Trophoblast cell (in vitro differentiated cells and primary cell): ENCODE measurements around the gene AURKA.
A peak's percentile ranks its signal among the peaks of the same experiment; 100 is the strongest.

Source experiments
- DNase-seq, 2 donors: peaks; one replicate each; pipeline ENCODE4 v3.0.0-alpha.2; 2016
- H2AFZ ChIP-seq: 2 replicates; pipeline ENCODE4 v1.6.1; 2013; ENCODE audit warnings: low read length, moderate library complexity, mild to moderate bottlenecking; ENCODE audit not compliant: insufficient read depth, poor library complexity
- H2AK5ac ChIP-seq: 2 replicates; pipeline ENCODE4 v1.6.1; 2013; ENCODE audit warnings: mild to moderate bottlenecking, low read length
- H2BK120ac ChIP-seq: 2 replicates; pipeline ENCODE4 v1.6.1; 2013; ENCODE audit warnings: low read length, mild to moderate bottlenecking, moderate library complexity; ENCODE audit not compliant: insufficient read depth, poor library complexity
- H2BK12ac ChIP-seq: 2 replicates; pipeline ENCODE4 v1.6.1; 2013; ENCODE audit warnings: mild to moderate bottlenecking, low read length, moderate library complexity
- H2BK5ac ChIP-seq: 2 replicates; pipeline ENCODE4 v1.6.1; 2013; ENCODE audit warnings: low read length, low read depth, moderate library complexity, mild to moderate bottlenecking; ENCODE audit not compliant: poor library complexity
- H3K14ac ChIP-seq: 2 replicates; pipeline ENCODE4 v1.6.1; 2013; ENCODE audit warnings: mild to moderate bottlenecking, low read length
- H3K18ac ChIP-seq: 2 replicates; pipeline ENCODE4 v1.6.1; 2013; ENCODE audit warnings: mild to moderate bottlenecking, low read length
- H3K23ac ChIP-seq: 2 replicates; pipeline ENCODE4 v1.6.1; 2013; ENCODE audit warnings: low read length
- H3K27ac ChIP-seq: 2 replicates; pipeline ENCODE4 v1.5.1; 2013; ENCODE audit warnings: low read depth, mild to moderate bottlenecking, inconsistent platforms, low read length, moderate library complexity
- H3K27me3 ChIP-seq: 2 replicates; pipeline ENCODE4 v1.6.1; 2013; ENCODE audit warnings: inconsistent platforms, mild to moderate bottlenecking, low read length, moderate library complexity; ENCODE audit not compliant: insufficient read depth
- H3K36me3 ChIP-seq, 2 experiments: 1 replicate in 1 of 2; 2 replicates in 1 of 2; pipeline ENCODE4 v1.6.1; 2013; ENCODE audit warnings: low read length in 2 of 2, mild to moderate bottlenecking in 2 of 2, moderate library complexity in 1 of 2; ENCODE audit not compliant: insufficient read depth in 2 of 2, control insufficient read depth in 1 of 2
- H3K4ac ChIP-seq: 2 replicates; pipeline ENCODE4 v1.6.1; 2013; ENCODE audit warnings: low read depth, mild to moderate bottlenecking, low read length, moderate library complexity
- H3K4me1 ChIP-seq, 2 experiments: 1 replicate in 1 of 2; 2 replicates in 1 of 2; pipeline ENCODE4 v1.6.1; 2013; ENCODE audit warnings: low read length in 2 of 2, mild to moderate bottlenecking in 2 of 2, moderate library complexity in 1 of 2; ENCODE audit not compliant: insufficient read depth in 2 of 2, control insufficient read depth in 1 of 2
- H3K4me2 ChIP-seq: 2 replicates; pipeline ENCODE4 v1.6.1; 2013; ENCODE audit warnings: inconsistent platforms, mild to moderate bottlenecking, low read length, moderate library complexity
- H3K4me3 ChIP-seq: 2 replicates; pipeline ENCODE4 v1.5.1; 2013; ENCODE audit warnings: mild to moderate bottlenecking, low read depth, low read length, inconsistent platforms
- H3K79me1 ChIP-seq: one replicate; pipeline ENCODE4 v1.6.1; 2013; ENCODE audit warnings: low read length
- H3K79me2 ChIP-seq: 2 replicates; pipeline ENCODE4 v1.6.1; 2013; ENCODE audit warnings: low read length, mild to moderate bottlenecking; ENCODE audit not compliant: control insufficient read depth, insufficient read depth, poor library complexity
- H3K9ac ChIP-seq: 2 replicates; pipeline ENCODE4 v1.6.1; 2013; ENCODE audit warnings: mild to moderate bottlenecking, low read length
- H3K9me3 ChIP-seq: 2 replicates; pipeline ENCODE4 v1.6.1; 2013; ENCODE audit warnings: low read depth, mild to moderate bottlenecking, control low read depth, inconsistent platforms, low read length; ENCODE audit not compliant: insufficient read depth
- H4K12ac ChIP-seq: 2 replicates; pipeline ENCODE4 v1.6.1; 2013; ENCODE audit warnings: low read depth, mild to moderate bottlenecking, low read length, moderate library complexity
- H4K8ac ChIP-seq: 2 replicates; pipeline ENCODE4 v1.6.1; 2013; ENCODE audit warnings: low read depth, mild to moderate bottlenecking, low read length, moderate library complexity
- H4K91ac ChIP-seq: one replicate; pipeline ENCODE4 v1.6.1; 2013; ENCODE audit warnings: low read depth, mild to moderate bottlenecking, low read length, moderate library complexity
- WGBS: extraction: QIAGEN DNeasy Blood & Tissue Kit; methylation state at CpG from one replicate; pipeline ENCODE4 v1.1.7; 2013; ENCODE audit warnings: missing lambda C conversion rate; ENCODE audit not compliant: insufficient read length, insufficient coverage; ENCODE audit errors: extremely low coverage; 5-methylcytosine and 5-hydroxymethylcytosine counted together

The AURKA gene

DNA sequence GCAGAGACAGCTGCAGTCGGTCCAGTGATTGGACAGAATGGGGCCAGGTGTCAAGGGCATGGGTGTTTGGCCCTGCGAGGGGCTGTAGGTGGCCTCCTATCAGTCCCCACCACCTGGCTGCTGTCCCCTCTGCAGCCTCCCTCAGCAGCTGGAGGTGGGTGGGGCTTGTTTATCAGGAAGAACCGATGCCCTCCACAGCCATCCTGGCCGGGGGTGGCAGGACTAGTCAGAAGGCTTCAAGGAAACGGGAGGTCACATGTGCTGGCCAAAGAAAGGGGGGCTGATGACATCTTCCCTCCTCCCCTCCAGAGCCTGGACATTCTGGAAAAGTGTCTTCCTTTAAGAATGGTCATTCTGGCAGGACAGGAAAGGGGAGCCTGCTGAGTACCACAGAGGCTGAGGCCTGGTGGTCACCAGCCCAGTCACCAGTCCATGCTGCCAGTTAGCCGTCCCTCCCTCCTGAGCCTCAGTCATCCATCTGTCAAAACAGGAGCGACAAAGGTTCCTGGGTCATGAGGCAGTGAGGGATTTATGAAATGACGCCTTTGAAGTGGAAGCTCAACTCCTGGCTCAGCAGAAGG is 29.1 kb downstream of the AURKA start:
- no peaks in the 10 kb centered on the region for H3K9me3 ChIP-seq
- no peak overlapping the region for H3K18ac ChIP-seq
- DNase-seq: no peak
- H3K27me3 ChIP-seq: no peaks in the 10 kb centered on the region
- no peak overlapping the region for H3K4me2 ChIP-seq
- H2AK5ac ChIP-seq: no peak overlapping the region
- H3K27ac ChIP-seq: no peak overlapping the region
- H3K14ac ChIP-seq: no peak overlapping the region
- H3K36me3 ChIP-seq: peaks cover 16 to 17% of the 10 kb centered on the region in 2 experiments
- peaks cover 11% of the 10 kb centered on the region in 2 experiments for H3K4me1 ChIP-seq
- no peak overlapping the region for H3K4me3 ChIP-seq
- H4K8ac ChIP-seq: no peak overlapping the region
- H3K79me1 ChIP-seq: peaks cover 15% of the 10 kb centered on the region
- no peak overlapping the region for H4K12ac ChIP-seq
- no peak overlapping the region for H2AFZ ChIP-seq
- peak overlapping the region; percentile 56 for H3K4ac ChIP-seq
- no peak overlapping the region for H3K23ac ChIP-seq
- H4K91ac ChIP-seq: no peak overlapping the region
- H3K79me2 ChIP-seq: peaks cover 5% of the 10 kb centered on the region
- no peak overlapping the region for H2BK5ac ChIP-seq
- no peak overlapping the region for H2BK12ac ChIP-seq
- no peak overlapping the region for H3K9ac ChIP-seq
- no CpG with 5 or more reads among the region's 8 CpGs for WGBS
- H2BK120ac ChIP-seq: no peak overlapping the region

DNA sequence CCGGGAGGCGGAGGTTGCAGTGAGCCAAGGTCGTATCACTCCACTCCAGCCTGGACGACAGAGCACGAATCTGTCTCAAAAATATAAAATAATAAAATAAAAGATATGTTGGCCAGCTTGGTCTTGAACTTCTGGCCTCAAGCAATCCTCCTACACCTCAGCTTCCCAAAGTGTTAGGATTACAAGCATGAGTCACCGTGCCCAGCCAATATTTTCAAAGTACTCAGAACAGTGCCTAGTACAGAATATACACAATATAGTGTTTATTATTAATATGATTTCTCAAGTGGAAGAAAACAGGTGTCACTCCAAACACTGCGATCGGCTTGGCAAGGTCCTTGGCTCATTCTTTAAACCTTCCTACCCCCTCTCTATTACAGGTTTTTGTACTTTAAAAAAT is 30.1 kb downstream of the AURKA start:
- peaks cover 15% of the 10 kb centered on the region for H3K79me1 ChIP-seq
- no peak overlapping the region for H3K14ac ChIP-seq
- H3K4ac ChIP-seq: no peak overlapping the region

DNA sequence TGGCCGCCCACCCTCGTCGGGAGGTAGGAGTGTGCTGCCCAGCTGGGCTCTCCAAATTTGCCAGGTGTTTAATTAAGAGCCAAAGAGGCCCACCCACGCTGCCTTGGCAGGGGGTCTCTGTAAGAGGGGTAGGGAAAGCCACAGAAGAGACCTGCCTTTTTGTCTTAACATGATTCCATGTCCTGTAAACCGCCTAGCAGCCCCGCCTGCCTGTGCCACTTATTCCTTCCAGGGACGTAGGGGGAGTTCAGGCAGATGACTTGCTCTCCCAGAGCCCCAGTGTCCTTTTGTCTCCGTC is 31.2 kb downstream of the AURKA start:
- peaks cover 9 to 10% of the 10 kb centered on the region in 2 experiments for H3K36me3 ChIP-seq
- H3K79me2 ChIP-seq: peaks cover 5% of the 10 kb centered on the region
- peaks cover 15% of the 10 kb centered on the region for H3K79me1 ChIP-seq
- peaks cover 11% of the 10 kb centered on the region in 2 experiments for H3K4me1 ChIP-seq
- WGBS: no CpG with 5 or more reads among the region's 8 CpGs
- no peak overlapping the region for H2BK5ac ChIP-seq
- H3K9me3 ChIP-seq: no peaks in the 10 kb centered on the region
- DNase-seq: no peak
- peak overlapping the region; percentile 48 for H3K4ac ChIP-seq
- H3K14ac ChIP-seq: peak overlapping the region; percentile 13
- H2BK12ac ChIP-seq: peak overlapping the region; percentile 19
- no peak overlapping the region for H2AFZ ChIP-seq
- no peak overlapping the region for H3K18ac ChIP-seq
- H2BK120ac ChIP-seq: no peak overlapping the region
- H3K4me3 ChIP-seq: no peak overlapping the region
- no peak overlapping the region for H3K4me2 ChIP-seq
- H3K23ac ChIP-seq: no peak overlapping the region
- H3K9ac ChIP-seq: no peak overlapping the region
- H2AK5ac ChIP-seq: no peak overlapping the region
- H4K91ac ChIP-seq: no peak overlapping the region
- no peak overlapping the region for H3K27ac ChIP-seq
- H4K8ac ChIP-seq: no peak overlapping the region
- no peaks in the 10 kb centered on the region for H3K27me3 ChIP-seq
- no peak overlapping the region for H4K12ac ChIP-seq

More for the DNA sequence above, 30.1 kb downstream of the AURKA start:
- Histone ChIP-seq H3K18ac (no peak overlapping the region), H3K23ac (no peak overlapping the region), H2BK5ac (no peak overlapping the region), H2AK5ac (no peak overlapping the region), H4K91ac (no peak overlapping the region), H3K4me3 (no peak overlapping the region), H3K4me1 (peaks cover 11% of the 10 kb centered on the region in 2 experiments), H2BK120ac (no peak overlapping the region), H3K9me3 (no peaks in the 10 kb centered on the region), H3K4me2 (no peak overlapping the region), H3K36me3 (peaks cover 11 to 13% of the 10 kb centered on the region in 2 experiments), H2AFZ (no peak overlapping the region), H3K79me2 (peaks cover 5% of the 10 kb centered on the region), H4K12ac (no peak overlapping the region), H3K27me3 (no peaks in the 10 kb centered on the region), H2BK12ac (no peak overlapping the region), H3K27ac (no peak overlapping the region), H4K8ac (no peak overlapping the region), H3K9ac (no peak overlapping the region)
- no CpG with 5 or more reads among the region's 8 CpGs for WGBS
- DNase-seq: no peak

DNA sequence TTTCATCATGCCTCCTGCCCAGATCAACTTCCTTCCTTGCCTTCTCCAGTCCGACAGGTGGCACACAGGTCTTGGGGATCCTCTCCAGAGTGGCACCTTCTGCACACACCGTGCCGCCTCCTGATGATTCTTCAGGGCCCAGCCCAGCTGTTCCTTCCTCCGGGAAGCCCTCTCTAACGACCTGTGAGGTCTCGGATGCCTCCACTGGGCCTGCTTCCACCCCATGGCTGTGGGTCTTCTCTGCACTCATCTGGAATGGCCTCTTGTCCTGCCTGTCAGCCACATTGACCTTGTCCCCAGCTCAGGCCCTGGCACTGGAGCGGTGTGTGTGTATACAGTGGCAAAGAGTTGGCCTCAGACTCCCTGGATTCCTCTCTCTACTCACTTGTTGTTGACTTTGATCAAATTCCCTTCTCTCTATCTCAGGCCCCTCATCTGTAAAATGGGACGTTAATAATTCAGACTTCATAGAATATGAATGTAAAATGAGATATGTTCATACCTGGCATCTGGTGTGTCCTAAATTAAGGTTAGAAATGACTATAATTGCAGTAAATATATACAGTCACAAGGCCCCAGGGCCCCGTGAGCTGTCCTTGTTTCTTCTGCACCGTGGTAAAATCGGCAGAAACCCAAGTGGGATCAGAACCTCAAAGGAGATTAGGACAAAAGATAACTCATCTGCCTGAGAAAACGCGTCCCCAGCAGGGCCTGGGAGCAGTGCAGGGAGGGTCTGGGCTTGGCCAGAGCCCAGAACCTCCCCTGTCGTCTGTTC is 31.7 kb downstream of the AURKA start:
- Histone ChIP-seq H4K91ac (peak overlapping the region; percentile 69), H3K4me3 (peak overlapping the region; percentile 9), H3K4me2 (peak overlapping the region; percentile 84), H2AK5ac (no peak overlapping the region), H3K14ac (peak overlapping the region; percentile 69), H3K9ac (no peak overlapping the region), H4K12ac (no peak overlapping the region), H3K36me3 (peaks cover 5 to 7% of the 10 kb centered on the region in 2 experiments), H3K4ac (peak overlapping the region; percentile 48), H3K27ac (peak overlapping the region; percentile 81), H3K79me1 (peaks cover 15% of the 10 kb centered on the region), H2BK12ac (peak overlapping the region; percentile 20), H3K4me1 (peaks cover 11% of the 10 kb centered on the region in 2 experiments), H3K18ac (peak overlapping the region; percentile 72), H3K79me2 (peaks cover 5% of the 10 kb centered on the region), H3K23ac (no peak overlapping the region), H3K9me3 (no peaks in the 10 kb centered on the region), H2BK5ac (peak overlapping the region; percentile 29), H2BK120ac (peak overlapping the region; percentile 36), H4K8ac (peak overlapping the region; percentile 63), H3K27me3 (no peaks in the 10 kb centered on the region), H2AFZ (no peak overlapping the region)
- no CpG with 5 or more reads among the region's 14 CpGs for WGBS
- DNase-seq: no peak
